GM18868 (cell line): ENCODE measurements around the gene ISM1.
A peak's percentile ranks its signal among the peaks of the same experiment; 100 is the strongest.
"Not testable (repeated sequence)": the region's sequence is repeated elsewhere in the genome, so short reads cannot be mapped to it uniquely, and the experiment has no call there.

Experiments
- ATAC-seq: cut with Tn5 transposase; IDR thresholded peaks from one replicate; pipeline ENCODE4 v1.9.1; 2021; ENCODE audit warnings: mild to moderate bottlenecking, moderate library complexity; ENCODE audit not compliant: unreplicated experiment

The ISM1 gene

DNA sequence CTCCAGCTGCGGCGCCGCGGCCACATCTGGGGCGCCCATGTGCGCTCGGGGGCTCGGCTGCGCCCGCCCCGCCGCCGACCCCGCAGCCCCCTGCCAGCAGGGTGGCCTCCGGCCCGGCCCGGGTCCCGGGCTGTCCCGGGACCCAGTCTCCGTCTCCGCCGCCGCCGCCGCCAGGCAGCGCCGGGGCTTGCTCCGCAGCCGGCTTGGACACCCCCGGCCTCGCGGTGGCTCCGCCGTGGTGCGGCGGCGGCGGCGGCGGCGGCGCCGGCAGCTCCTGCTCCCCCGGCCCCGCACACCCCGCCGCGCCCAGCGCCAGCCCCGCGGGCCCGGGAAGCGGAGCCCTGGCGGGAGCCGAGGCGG lies 219 bp downstream of the ISM1 start:
- peak; percentile 45 for ATAC-seq

DNA sequence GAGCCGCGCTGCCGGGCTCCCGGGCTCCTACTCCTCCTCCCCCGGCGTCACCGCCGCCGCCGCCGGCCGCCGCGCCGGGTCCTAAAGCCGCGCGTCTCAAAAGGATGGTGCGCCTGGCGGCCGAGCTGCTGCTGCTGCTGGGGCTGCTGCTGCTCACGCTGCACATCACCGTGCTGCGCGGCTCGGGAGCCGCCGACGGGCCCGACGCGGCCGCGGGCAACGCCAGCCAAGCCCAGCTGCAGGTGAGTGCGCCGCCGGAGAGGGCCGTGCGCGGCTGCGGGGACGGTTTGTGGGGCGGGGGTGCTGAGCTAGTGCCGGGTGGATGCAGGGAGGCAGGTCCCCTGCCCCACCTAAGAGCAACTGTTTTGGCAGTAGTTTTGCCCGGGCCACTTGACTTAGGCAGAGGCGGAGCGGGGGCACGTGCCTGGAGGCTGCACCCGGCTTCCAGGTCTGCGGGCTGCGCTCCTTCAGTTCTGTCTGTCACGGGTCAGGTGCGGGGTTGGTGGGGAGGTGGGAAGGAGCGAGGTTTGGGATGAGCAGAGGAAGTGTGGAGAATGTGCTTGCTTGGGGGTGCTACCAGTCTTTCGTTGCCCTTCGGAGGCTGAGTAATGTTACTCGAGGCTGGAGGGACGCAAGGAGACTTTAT lies 722 bp downstream of the ISM1 start:
- peak; percentile 93 for ATAC-seq

DNA sequence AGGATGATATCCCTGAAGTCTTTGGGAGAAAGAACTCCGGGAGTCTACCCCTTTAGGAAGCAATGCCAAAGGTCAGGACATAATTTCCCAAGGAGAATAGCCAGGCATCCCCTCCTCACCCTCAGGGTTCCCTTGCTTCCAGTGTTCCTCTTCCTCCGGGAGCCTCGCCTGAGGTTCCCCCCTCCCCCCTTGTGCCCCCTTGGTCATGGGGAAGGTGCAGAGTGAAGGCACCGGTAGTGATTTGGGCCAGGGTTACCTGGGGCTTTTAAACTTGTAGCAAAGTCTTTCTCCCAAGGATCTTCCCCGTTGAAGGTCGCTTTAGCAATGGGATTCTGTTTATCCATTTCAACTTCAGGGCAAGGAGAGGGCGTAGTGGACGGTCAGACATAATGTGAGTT lies 1.2 kb downstream of the ISM1 start:
- no peak for ATAC-seq

DNA sequence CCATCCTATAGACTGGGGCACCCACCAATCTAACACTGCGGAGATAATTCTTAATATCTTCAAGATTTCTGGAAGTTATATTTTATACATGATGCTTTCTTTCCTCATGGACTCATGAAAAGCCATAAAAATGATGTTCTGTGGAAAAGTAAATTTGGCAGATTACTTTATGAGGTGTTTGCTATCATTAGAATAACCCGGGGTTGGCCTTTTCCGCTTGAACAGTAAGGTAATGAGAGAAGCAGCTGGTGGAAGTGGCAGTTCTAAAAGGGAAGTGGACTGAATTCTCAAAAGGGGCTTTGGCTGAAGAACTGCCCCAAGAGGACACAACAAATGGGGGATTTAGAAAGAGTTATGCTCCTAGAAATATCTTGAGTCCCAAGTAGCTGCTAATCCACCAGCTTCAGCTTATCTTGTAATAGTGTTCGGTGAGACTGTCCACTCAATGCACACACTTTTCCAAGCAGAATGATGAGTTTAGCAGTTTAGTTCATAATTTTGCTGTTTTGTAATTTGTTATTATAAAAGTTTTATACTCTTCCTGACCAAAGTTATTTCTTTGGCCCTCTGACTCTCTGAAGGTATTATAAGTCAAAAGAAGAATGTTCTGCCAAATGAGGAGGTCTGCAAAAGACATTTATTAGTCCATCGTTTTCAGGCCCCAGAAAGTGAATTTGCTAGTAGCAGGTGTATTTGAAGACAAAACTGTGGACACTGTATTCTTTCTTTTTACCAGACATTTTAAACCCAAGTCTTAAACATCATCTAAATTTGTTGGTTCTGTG lies 2.9 kb downstream of the ISM1 start:
- ATAC-seq = no peak

- no peak for ATAC-seq
Measured at GRCh38 chr20:13226367-13226766, 5.3 kb downstream of the ISM1 start.

DNA sequence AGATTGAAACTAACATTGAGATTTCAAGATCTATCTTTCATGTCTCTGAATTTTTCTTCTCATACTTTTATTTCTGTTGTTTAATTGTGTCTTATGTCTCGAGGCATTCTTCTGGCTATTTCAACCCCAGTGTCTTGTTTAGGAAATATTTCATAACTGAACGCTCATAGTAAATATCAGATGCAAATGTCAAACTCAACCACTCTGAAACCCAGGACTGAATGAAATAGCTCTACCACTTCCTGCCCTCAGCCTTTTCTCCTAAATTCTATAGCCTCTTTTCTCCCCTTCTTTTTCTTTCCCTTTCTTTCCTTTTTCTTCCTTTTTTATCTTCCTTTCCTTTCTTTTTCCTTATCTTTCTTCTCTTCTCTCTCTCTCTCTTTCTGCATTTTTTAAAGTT lies 7.7 kb downstream of the ISM1 start:
- ATAC-seq = no peak

- ATAC-seq = peak; percentile 46
Measured at GRCh38 chr20:13229538-13229937, 8.5 kb downstream of the ISM1 start.

- no peak for ATAC-seq
Measured at GRCh38 chr20:13231031-13231752, 10.1 kb downstream of the ISM1 start.

- no peak for ATAC-seq
Measured at GRCh38 chr20:13232999-13233398, 11.9 kb downstream of the ISM1 start.

DNA sequence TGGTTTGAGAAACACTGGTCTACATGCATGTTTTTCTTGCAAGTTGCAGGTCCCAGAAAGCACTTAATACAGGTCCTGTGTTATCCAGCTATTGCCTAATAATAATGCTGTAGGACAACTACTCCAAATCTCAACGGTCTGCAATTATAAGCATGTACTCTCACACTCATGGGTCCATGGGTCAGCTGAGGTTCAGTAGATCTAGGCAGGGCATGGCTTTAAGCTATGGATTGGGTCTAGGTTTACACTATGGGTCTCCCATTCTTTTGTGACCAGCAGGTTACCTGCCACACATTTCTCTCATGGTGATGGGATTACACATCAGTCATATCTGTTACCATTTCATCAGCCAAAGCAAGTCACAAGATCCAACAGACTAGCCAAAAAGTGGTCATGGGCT lies 13.9 kb downstream of the ISM1 start:
- ATAC-seq = no peak

DNA sequence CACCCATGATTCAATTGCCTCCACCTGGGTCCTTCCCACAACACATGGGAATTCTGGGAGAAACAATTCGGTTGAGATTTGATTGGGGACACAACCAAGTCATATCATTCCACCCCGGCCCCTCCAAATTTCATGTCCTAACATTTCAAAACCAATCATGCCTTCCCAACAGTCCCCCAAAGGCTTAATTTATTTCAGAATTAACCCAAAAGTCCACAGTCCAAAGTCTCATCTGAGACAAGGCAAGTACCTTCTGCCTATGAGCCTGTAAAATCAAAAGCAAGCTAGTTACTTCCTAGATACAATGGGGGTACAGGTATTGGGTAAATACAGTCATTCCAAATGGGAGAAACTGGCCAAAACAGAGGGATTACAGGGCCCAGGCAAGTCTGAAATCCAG lies 15.3 kb downstream of the ISM1 start:
- not testable (repeated sequence) for ATAC-seq

DNA sequence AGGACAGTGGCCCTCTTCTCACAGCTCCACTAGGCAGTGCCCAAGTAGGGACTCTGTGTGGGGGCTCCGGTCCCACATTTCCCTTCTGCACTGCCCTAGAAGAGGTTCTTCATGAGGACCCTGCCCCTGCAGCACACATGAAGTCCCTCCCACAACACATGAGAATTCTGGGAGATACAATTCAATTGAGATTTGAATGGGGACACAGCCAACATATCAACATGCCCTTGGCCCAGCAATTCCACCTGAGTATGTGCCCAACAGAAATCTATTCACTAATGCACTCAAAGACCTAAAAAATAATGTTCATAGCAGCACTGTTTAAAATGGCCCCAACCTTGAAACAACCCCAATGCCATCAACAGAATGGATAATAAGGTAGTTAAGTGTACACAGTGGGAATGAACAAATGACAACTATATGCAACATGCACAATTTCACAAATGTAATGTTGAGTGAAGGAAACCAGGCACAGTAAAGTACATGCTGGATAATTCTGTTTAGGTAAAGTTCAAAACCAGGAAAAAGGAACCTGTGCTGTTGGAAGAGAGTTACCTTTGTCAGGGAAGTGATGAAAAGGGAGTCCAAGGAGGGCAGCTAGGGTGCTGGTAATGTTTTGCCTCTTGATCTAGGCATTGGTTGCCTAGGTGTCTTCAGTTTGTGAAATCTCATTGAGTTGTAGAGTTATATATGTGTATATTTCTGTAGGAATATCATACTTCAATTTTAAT lies 16.1 kb downstream of the ISM1 start:
- ATAC-seq = no peak

DNA sequence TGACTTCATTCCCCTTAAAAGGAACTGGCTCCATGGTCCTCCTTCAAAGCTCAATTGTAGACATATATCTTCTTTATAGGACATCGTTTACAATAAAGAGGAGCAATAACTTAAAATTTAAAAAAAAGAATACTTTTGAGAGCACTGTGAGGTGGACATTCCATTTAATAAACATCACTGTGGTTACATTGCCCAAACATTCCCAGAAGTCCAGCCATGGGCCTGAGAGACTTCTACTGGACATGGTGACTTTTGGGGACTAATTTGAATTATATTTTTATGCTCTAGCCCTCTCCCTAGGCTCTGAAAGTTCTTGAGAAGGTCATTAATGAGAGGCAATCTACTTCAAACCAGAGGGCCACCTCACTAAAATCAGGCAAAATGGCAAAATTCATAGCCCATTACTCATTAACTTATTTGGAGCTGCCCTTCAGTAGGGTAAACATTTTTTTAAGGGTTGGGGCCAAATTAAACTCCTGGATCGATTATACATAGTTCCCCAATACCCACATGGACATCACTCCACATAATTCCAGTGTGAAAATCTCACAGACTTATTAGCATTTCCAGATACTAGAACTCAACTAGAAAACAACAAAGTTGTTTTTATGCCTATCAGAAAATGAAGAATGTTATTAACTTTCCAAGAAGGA lies 17.1 kb downstream of the ISM1 start:
- no peak for ATAC-seq

DNA sequence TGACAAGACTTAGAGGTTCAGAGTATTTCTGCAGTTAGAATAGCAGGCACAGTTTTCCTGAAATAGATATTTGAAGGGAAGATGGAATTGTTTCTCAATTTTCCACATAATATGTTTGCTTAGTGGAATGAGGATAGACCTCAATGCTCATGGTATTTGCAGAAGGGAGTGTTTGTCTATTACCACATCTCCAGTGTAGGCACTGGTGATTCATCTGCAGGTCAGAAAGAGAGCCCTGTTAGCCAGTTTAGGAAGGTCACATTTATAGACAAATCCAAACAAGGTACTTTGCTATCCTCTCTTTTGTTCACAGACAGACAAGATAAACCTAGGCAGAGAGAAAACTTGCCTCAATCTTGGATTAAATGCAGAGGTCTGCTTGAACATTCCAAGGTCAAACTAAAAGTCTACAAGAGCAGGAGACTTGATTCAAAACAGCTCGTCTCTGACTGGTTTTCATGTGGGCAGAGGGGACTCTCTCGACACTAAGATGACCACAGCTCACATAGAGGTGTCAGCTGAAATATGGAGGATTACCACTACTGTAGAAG lies 22.8 kb downstream of the ISM1 start:
- no peak for ATAC-seq

GRCh38 chr20:13245250-13245723 lies 24.2 kb downstream of the ISM1 start:
- no peak for ATAC-seq

DNA sequence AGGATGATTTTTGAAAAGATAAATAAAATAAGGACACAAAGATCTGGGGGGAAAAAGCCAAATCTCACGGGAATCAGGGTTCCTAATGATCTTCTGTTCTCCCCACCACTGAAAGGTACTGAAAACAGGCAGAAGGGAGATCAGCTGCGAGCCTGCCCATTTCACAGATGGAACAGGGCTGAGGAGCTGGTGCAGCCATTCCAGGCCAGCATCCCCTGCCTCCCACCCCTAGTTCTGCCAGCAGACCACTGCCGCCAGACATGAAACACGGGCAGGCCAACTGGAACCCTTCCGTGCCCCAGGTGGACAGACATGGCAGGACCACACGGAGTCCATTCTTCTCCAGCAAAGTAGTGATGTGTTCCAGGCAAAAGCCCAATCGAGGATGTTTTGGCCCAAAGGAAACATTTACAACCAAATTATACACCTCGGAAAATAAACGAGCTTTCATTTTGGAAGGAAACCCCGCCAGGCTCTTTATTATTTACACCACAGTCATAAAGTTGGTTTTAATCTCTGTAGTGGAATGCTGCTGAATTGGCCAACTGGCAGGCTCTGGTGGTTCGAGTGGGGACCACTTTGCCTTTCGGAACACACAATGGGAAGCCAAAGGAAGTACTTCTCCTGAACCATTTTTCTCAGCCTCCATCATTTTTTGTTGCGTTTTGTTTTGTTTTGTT lies 28.2 kb downstream of the ISM1 start:
- ATAC-seq = no peak

DNA sequence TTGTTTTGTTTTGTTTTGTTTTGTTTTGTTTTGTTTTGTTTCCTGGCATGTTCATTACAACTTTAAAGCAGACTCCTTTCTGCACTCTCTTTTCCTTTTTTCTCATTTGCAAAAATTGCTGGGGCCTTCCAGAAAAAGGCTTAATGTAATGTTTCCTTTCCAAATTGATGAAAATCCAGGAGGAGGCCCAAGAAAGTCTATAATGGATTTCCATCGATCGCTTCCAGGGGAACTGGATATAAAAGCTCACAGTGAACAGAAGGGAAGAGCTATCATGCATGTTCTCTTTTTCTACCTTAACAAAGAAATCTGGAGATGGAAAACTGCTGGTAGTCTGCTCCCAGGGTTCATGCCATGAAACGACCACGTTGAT lies 28.7 kb downstream of the ISM1 start:
- ATAC-seq = no peak

DNA sequence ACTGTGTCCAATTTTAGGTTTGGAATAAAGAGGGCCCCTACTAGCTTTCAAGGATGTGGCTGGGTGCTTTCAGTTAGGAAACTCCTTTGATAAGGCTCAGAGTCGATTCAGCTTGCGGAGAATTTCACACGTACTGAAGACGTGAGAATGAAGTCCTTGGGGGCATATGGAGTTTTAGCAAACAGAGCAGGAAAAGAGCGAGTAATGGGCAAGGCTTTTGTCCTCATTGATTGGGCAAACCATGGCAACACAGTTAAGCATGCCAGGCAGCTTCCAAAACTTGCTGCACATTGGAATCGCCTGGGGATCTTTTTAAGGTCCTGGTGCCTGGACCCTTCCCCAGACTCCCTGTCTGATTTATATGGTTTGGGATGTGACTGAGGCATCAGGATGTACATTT lies 29.2 kb downstream of the ISM1 start:
- no peak for ATAC-seq

- no peak for ATAC-seq
Measured at GRCh38 chr20:13251106-13251903, 30.2 kb downstream of the ISM1 start.
